Esophagus squamous epithelium (tissue), 5 donors: ENCODE measurements around the gene MLH3. TPM values are rescaled to one million over a fixed set of nuclear protein-coding genes. Genes with fewer than 3 reads are reported as not detected.
A peak's percentile ranks its signal among the peaks of the same experiment; 100 is the strongest.

Experiments
- DNase-seq: peaks from one replicate; lab custom pipeline; 2025; lab: John Stamatoyannopoulos, UW
- H3K27ac ChIP-seq, 4 donors: fragments of 200-600 bp; sonication (generic); one replicate each; pipeline ENCODE4 v1.5.1; 2016 to 2019; ENCODE audit warnings: mild to moderate bottlenecking in 1 of 4
- H3K27me3 ChIP-seq, 4 donors: fragments of 200-600 bp; sonication (generic); 1 replicate in 3 of 4; 2 replicates in 1 of 4; pipeline versions ENCODE4 v1.5.1 to v1.6.0; 2017 to 2021; ENCODE audit warnings: antibody characterized with exemption in 1 of 4
- H3K36me3 ChIP-seq, 3 donors: fragments of 200-600 bp; sonication (generic); one replicate each; pipeline ENCODE4 v1.5.1; 2016 to 2019
- H3K4me1 ChIP-seq, 3 donors: fragments of 200-600 bp; sonication (generic); one replicate each; pipeline ENCODE4 v1.5.1; 2017 to 2019
- H3K4me3 ChIP-seq, 4 donors: fragments of 200-600 bp; sonication (generic); 1 replicate in 3 of 4; 2 replicates in 1 of 4; pipeline ENCODE4 v1.5.1; 2016 to 2019; ENCODE audit warnings: mild to moderate bottlenecking in 2 of 4, moderate library complexity in 1 of 4
- H3K9me3 ChIP-seq, 3 donors: fragments of 200-600 bp; sonication (generic); one replicate each; pipeline ENCODE4 v1.5.1; 2016 to 2019
- POLR2A ChIP-seq, 4 donors: fragments of 450-650 bp; IDR thresholded peaks; one replicate each; pipeline ENCODE4 v1.6.1; 2017; ENCODE audit warnings: antibody characterized with exemption in 4 of 4, mild to moderate bottlenecking in 4 of 4, moderate library complexity in 3 of 4
- WGBS, 2 donors: methylation state at CpG; one replicate each; pipeline ENCODE4 v1.1.5; 2018; 5-methylcytosine and 5-hydroxymethylcytosine counted together
- intact Hi-C: fragments of 100-400 bp; cut with DNase I; formaldehyde crosslinking; loops from one replicate; pipeline ENCODE4 v1.15.0; 2022
- total RNA-seq, 4 donors: library from RNA; depleted of rRNA; stranded (reverse); fragments of >200 nt; gene quantifications; one replicate each; pipeline ENCODE4 v1.1.0, GENCODE V29; 2016
- TF ChIP-seq, protein P1 (sequence below), 6 experiments: fragments of 450-650 bp in 4 of 6; fragments of 200-600 bp in 2 of 6; sonication (generic) in 2 of 6; IDR thresholded peaks; one replicate each; pipeline ENCODE4 v1.5.1; 2016 to 2019; ENCODE audit warnings: antibody characterized with exemption in 6 of 6, mild to moderate bottlenecking in 4 of 6, moderate library complexity in 4 of 6
- donor health status: DM: yes; HTN: yes; CAD: no.

Gene MLH3
- total RNA-seq, 4 donors from 2014 or later = 8.4 to 39.7 (median 11.0) TPM

DNA sequence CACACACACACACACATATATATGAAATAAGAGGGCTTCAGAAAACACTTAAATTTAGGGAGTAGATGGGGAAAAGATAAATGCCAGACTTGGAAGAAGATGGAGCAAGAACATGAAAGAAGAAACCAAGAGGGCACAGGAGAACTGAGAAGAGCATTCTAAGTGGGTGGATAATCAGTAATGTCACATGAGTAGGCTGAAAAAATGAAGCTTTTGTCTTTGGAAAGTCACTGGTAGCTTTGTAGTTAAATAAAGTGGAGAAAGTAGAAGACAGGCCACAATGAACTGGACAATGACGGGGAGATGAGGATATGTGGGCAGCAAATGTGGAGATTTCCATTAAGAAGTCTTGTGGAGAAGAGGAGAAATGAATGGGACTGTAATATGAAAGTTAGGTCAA lies 15.9 kb upstream of the MLH3 start:
- TF ChIP-seq, protein P1, sequence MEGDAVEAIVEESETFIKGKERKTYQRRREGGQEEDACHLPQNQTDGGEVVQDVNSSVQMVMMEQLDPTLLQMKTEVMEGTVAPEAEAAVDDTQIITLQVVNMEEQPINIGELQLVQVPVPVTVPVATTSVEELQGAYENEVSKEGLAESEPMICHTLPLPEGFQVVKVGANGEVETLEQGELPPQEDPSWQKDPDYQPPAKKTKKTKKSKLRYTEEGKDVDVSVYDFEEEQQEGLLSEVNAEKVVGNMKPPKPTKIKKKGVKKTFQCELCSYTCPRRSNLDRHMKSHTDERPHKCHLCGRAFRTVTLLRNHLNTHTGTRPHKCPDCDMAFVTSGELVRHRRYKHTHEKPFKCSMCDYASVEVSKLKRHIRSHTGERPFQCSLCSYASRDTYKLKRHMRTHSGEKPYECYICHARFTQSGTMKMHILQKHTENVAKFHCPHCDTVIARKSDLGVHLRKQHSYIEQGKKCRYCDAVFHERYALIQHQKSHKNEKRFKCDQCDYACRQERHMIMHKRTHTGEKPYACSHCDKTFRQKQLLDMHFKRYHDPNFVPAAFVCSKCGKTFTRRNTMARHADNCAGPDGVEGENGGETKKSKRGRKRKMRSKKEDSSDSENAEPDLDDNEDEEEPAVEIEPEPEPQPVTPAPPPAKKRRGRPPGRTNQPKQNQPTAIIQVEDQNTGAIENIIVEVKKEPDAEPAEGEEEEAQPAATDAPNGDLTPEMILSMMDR (IDR thresholded peaks at IDR 0.05) = no peak
- no peak for TF ChIP-seq POLR2A (IDR thresholded peaks at IDR 0.05)
- no peak for DNase-seq
- Histone ChIP-seq H3K4me3 (no peak overlapping the region), H3K27ac (peak overlapping the region in 2 of 4 donors; percentile 88 to 94), H3K9me3 (no peaks in the 10 kb centered on the region), H3K27me3 (no peaks in the 10 kb centered on the region), H3K36me3 (no peaks in the 10 kb centered on the region), H3K4me1 (peaks cover 25 to 65% (median 26%) of the 10 kb centered on the region in 3 donors)
- intact Hi-C loops = no loop called here
- 94 to 100% methylated on average over 1 of the region's 1 CpG for WGBS, 2 donors

DNA sequence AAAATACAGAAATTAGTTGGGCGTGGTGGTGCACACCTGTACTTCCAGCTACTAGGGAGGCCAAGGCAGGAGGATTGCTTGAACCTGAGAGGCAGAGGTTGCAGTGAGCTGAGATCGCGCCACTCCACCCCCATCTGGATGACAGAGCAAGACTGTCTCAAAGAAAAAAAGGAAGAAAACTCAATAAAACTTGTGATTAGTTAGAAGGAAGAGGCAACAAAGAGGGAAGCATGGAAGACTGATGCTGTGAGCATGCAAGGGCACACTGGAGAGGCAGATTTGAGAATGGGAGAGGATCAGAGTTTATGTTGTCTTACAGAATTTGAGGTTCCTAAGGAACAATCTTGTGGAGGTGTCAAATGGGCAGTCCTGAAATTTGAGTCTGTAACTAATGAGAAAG lies 15.4 kb upstream of the MLH3 start:
- WGBS, 2 donors = 92 to 96% methylated on average over 3 of the region's 3 CpGs
- Histone ChIP-seq H3K4me1 (peaks cover 25 to 65% (median 26%) of the 10 kb centered on the region in 3 donors), H3K4me3 (no peak overlapping the region), H3K27ac (no peak overlapping the region), H3K9me3 (no peaks in the 10 kb centered on the region), H3K36me3 (no peaks in the 10 kb centered on the region), H3K27me3 (no peaks in the 10 kb centered on the region)
- intact Hi-C loops = no loop called here
- no peak for DNase-seq
- no peak for TF ChIP-seq POLR2A (IDR thresholded peaks at IDR 0.05)
- TF ChIP-seq, protein P1 (IDR thresholded peaks at IDR 0.05) = no peak

DNA sequence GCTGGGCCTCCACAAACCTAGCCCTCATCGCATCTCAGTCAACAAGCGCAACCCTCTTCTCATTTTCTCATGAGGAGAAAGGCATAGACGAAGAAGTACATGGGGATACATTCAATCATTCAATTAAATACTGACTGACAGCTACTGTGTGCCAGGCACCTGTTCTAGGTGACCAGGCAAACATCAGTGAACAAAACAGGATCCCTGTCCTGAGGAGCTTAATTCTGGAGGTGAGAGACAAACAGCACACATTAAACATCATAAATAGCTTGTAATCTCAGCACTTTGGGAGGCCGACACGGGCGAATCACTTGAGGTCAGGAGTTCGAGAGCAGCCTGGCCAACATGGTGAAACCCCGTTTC lies 12.9 kb upstream of the MLH3 start:
- H3K4me3 ChIP-seq = peak overlapping the region; percentile 81 to 87 (median 84)
- WGBS, 2 donors = 61 to 92% methylated on average over 5 to 7 of the region's 8 CpGs
- TF ChIP-seq, protein P1 (IDR thresholded peaks at IDR 0.05) = no peak
- no peak for TF ChIP-seq POLR2A (IDR thresholded peaks at IDR 0.05)
- no peak for DNase-seq
- H3K9me3 ChIP-seq = no peaks in the 10 kb centered on the region
- intact Hi-C loops = no loop called here
- peaks cover 18 to 46% (median 19%) of the 10 kb centered on the region in 3 donors for H3K4me1 ChIP-seq
- H3K27me3 ChIP-seq = no peaks in the 10 kb centered on the region
- peak overlapping the region; percentile 86 to 92 (median 90) for H3K27ac ChIP-seq
- peaks cover 0 to 18% (median 0%) of the 10 kb centered on the region in 3 donors for H3K36me3 ChIP-seq

DNA sequence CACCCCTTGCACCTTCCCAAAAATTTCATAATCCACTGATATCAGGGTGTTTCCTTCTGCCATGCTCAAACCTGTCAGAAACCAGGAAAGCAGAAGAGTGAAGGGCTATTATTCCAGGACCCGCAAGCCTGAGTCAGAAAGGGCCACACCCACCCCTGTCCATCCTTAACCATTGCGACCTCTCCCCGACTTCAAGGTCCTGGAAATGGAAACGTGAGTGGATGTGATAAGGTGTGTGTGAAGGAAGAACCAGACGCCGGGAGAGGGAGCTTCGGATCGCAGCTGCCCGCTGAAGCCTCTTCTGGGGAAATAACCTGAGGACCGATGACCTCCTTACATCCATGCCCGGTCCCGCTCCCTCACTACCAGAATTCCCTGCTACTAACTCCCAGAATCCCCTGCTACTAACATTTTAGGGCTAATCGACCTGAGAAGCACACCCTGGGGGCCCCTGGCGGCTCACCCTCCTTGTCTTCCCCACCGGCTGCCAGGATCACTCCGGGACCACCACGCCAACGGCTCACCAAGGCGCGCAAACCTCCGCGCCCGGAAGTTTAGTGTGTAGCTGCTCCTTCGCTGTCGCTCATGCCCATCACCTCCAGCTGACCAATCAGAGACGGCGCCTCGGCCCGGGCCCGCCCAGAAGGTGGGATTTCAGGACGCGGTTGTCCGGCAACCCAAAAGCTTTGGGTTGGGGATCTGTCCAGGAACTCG lies 12.4 kb upstream of the MLH3 start, which contains the start of gene ACYP1:
TSS of gene ACYP1 (minus strand) at position 534 of the 714 bp plus-strand sequence. CDS start at position 63, 471 bp downstream.
- DNase-seq = peak; percentile 57
- H3K27me3 ChIP-seq = no peaks in the 10 kb centered on the region
- peak in 1 of 4 donors; percentile 26 for TF ChIP-seq POLR2A (IDR thresholded peaks at IDR 0.05)
- TF ChIP-seq, protein P1 (IDR thresholded peaks at IDR 0.05) = peak in 1 of 6 experiments; percentile 6
- H3K4me1 ChIP-seq = peaks cover 18 to 40% (median 19%) of the 10 kb centered on the region in 3 donors
- intact Hi-C loops = no loop called here
- H3K36me3 ChIP-seq = peaks cover 0 to 18% (median 0%) of the 10 kb centered on the region in 3 donors
- peak within 1 kb of the TSS; percentile 86 to 92 (median 90) for H3K27ac ChIP-seq
- H3K9me3 ChIP-seq = no peaks in the 10 kb centered on the region
- H3K4me3 ChIP-seq = peak within 1 kb of the TSS; percentile 81 to 87 (median 84)
- WGBS, 2 donors = 1% methylated on average over 18 to 22 of the region's 34 CpGs

DNA sequence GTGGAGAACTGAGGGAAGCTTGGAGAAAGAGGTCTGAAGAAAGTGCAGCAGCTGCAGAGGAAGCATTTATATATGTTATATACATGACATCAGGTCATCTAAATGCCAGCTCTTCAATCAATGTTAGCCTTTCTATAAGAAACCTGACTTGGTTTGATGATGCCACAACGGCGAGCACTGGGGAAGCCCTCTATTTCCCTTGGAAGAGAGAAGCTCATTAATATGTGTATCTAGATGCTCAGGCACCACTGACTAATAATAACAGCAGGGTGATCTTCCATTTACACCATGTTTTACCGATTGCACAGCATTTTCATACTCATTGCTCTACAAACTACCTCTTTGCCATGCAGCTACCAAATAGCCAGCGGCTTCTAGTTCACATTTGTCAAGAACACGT lies 11.7 kb upstream of the MLH3 start:
- no peaks in the 10 kb centered on the region for H3K27me3 ChIP-seq
- no peaks in the 10 kb centered on the region for H3K9me3 ChIP-seq
- peaks cover 0 to 18% (median 0%) of the 10 kb centered on the region in 3 donors for H3K36me3 ChIP-seq
- WGBS, 2 donors = 3 to 13% methylated on average over 5 of the region's 5 CpGs
- intact Hi-C loops = no loop called here
- peaks cover 14 to 34% (median 15%) of the 10 kb centered on the region in 3 donors for H3K4me1 ChIP-seq
- no peak for DNase-seq
- peak overlapping the region; percentile 81 to 87 (median 84) for H3K4me3 ChIP-seq
- peak overlapping the region; percentile 86 to 92 (median 90) for H3K27ac ChIP-seq
- no peak for TF ChIP-seq POLR2A (IDR thresholded peaks at IDR 0.05)
- TF ChIP-seq, protein P1 (IDR thresholded peaks at IDR 0.05) = no peak
